ENCODE data around the gene SLC28A3. TPM values are rescaled to one million over a fixed set of nuclear protein-coding genes. Genes with fewer than 3 reads are reported as not detected.

The SLC28A3 gene
- total and polyA plus RNA-seq, 3 experiments from 2014 or later, result 1.0 to 1.2 TPM; not detected in 1

DNA sequence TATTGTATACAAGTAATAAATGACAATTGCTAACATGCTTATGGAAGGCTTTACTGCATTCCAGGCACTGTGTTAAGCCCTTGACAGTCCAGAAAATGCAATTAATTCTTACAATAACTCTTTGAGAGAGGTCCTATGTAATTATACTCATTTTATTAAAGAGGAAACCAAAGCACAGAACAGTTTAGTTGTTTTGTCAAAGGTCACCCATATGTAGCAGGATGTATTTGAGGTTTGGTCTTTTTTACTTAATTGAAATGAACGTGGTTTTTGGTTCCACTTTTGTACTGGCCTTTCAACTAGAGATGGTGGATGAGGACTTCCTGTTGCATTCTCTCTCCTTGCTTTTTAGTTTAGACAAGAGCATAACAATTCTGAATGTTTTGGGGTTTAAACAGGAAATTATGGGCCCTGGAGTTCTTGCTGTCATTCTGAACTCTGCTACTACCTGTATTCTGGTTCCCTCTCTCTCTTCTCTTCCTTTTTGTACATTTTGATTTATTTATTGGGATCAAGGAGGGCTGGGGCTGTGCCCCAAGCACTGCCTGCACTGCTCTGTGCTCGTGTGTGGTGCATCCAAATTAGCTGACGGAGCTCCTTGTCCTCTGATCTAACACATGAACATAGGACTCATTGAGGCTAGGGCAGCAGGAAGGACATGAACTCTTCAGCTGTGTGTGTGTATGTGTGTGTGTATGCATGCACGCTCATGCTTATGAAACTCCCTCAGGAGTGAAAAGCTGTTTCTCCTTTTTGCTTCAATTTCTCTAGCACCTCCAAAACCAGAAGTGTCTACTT is 47.4 kb downstream of the SLC28A3 start:
- POLR2A ChIA-PET, result interaction anchor here (1.3 kb wide), 1 partner anchor 313 kb away, joined by 5 read pairs; the partner anchor contains the start of genes HNRNPK and RMI1
- no peaks in the 10 kb centered on the region for H3K36me3 Mint-ChIP-seq
- DNase-seq, result no peak
- peak overlapping the region in 7 of 8 donors; percentile 28 to 95 (median 81) for H3K27ac Mint-ChIP-seq
- Histone ChIP-seq H3K4me3 (ENCODE audit: low read length) (no peak overlapping the region), H3K4me1 (ENCODE audit: insufficient read depth, low read length) (peaks cover 43% of the 10 kb centered on the region), H3K27me3 (ENCODE audit: insufficient read depth, low read length, poor library complexity, severe bottlenecking) (no peaks in the 10 kb centered on the region), H3K27ac (ENCODE audit: low read depth, low read length) (no peak overlapping the region), H3K36me3 (ENCODE audit: insufficient read depth, low read length) (no peaks in the 10 kb centered on the region), H3K9me3 (ENCODE audit: low read length) (no peaks in the 10 kb centered on the region)
- H3K27me3 Mint-ChIP-seq, result peaks cover 0 to 7% of the 10 kb centered on the region in 2 donors
- CTCF ChIA-PET, result interaction anchor here (0.9 kb wide), 1 partner anchor 32 kb away, joined by 3 read pairs; no protein-coding TSS in a partner anchor
- H3K9me3 Mint-ChIP-seq, result no peaks in the 10 kb centered on the region
- peaks cover 27 to 47% (median 43%) of the 10 kb centered on the region in 3 donors for H3K4me1 Mint-ChIP-seq
- H3K4me3 Mint-ChIP-seq, result peak overlapping the region in 6 of 7 donors; percentile 11 to 69 (median 44)

DNA sequence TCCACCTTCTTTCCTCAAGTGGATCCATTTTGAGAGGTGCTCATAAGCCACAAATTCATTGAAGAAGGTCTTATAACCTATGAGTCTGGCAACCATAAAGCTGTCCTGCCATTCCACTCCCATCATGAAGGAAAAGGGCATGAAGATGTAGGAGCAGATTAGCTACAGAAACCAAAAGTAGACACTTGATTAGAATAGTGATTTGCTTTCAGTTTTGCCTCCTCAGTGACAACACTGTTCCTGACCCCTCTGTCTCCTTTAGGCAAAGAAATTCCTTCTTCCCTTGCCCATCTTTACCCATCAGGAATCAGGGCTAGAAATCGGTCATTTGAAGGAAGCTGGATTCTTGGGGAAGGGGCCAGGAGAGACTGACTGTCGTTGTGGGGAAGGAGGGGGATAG is 55.2 kb downstream of the SLC28A3 start:
- CTCF ChIA-PET, result interaction anchor here (1.2 to 1.3 kb wide), 2 partner anchors 10 to 24 kb away, joined by 4 read pairs; no protein-coding TSS in a partner anchor
- POLR2A ChIA-PET, result no interaction called here

DNA sequence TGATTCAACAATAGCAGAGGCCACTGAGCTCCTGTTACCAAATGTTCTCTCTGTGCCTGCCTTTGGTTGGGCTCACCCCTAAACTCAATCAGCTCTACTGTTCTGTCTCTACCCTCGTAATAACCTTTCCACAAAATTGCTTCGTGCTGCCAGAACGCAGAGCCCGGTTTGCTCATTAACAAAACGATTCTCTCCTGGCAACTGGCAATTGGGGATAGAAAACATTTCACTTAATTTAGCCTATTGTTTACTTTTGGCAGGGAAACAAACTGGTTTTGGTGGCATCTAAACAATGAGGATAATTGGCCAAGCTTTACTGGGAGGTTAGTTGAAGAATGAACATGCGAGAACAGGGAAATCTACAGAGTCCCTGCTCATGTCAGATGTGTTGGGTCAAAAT is 56.6 kb downstream of the SLC28A3 start:
- no peak overlapping the region for H3K27ac Mint-ChIP-seq
- H3K27me3 ChIP-seq (ENCODE audit: insufficient read depth, low read length, poor library complexity, severe bottlenecking), result no peaks in the 10 kb centered on the region
- H3K27ac ChIP-seq (ENCODE audit: low read depth, low read length), result no peak overlapping the region
- no peak overlapping the region for H3K4me3 Mint-ChIP-seq
- POLR2A ChIA-PET, result no interaction called here
- H3K4me3 ChIP-seq (ENCODE audit: low read length), result no peak overlapping the region
- H3K9me3 Mint-ChIP-seq, result no peaks in the 10 kb centered on the region
- H3K4me1 ChIP-seq (ENCODE audit: insufficient read depth, low read length), result no peaks in the 10 kb centered on the region
- no peak for DNase-seq
- H3K27me3 Mint-ChIP-seq, result peaks cover 0 to 3% of the 10 kb centered on the region in 2 donors
- CTCF ChIA-PET, result interaction anchor here (1.2 kb wide), 1 partner anchor 23 kb away, joined by 4 read pairs; no protein-coding TSS in a partner anchor
- peaks cover 0 to 11% (median 7%) of the 10 kb centered on the region in 3 donors for H3K4me1 Mint-ChIP-seq
- H3K9me3 ChIP-seq (ENCODE audit: low read length), result no peaks in the 10 kb centered on the region
- no peaks in the 10 kb centered on the region for H3K36me3 Mint-ChIP-seq
- H3K36me3 ChIP-seq (ENCODE audit: insufficient read depth, low read length), result no peaks in the 10 kb centered on the region

More for the DNA sequence above, 55.2 kb downstream of the SLC28A3 start:
- Mint-ChIP-seq H3K4me1 (peaks cover 0 to 11% (median 7%) of the 10 kb centered on the region in 3 donors), H3K4me3 (no peak overlapping the region), H3K9me3 (no peaks in the 10 kb centered on the region), H3K36me3 (no peaks in the 10 kb centered on the region), H3K27me3 (peaks cover 0 to 5% of the 10 kb centered on the region in 2 donors), H3K27ac (no peak overlapping the region)
- no peaks in the 10 kb centered on the region for H3K9me3 ChIP-seq (ENCODE audit: low read length)
- H3K36me3 ChIP-seq (ENCODE audit: insufficient read depth, low read length), result no peaks in the 10 kb centered on the region
- H3K27ac ChIP-seq (ENCODE audit: low read depth, low read length), result no peak overlapping the region
- DNase-seq, result no peak
- H3K27me3 ChIP-seq (ENCODE audit: insufficient read depth, low read length, poor library complexity, severe bottlenecking), result no peaks in the 10 kb centered on the region
- H3K4me1 ChIP-seq (ENCODE audit: insufficient read depth, low read length), result no peaks in the 10 kb centered on the region
- H3K4me3 ChIP-seq (ENCODE audit: low read length), result no peak overlapping the region

DNA sequence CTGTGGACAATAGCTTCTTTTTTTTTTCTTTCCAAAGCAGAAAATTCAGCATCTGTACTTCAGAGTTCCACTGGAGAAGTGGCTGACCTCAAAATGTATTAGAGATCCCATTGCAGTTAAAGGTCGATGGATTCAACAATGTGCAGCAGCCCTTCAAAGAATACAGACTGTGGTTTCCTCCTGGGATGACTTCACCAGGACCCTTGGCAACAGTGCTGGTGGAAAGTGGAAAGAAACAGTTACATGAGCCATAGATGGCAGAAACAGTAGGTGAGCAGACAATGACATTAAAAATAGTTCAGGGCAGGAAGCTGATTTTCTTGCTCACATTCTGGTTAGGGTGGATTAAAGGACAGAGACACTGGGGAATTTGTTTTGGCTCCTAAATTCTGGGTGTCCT is 62.4 kb downstream of the SLC28A3 start:
- Histone ChIP-seq H3K9me3 (ENCODE audit: low read length) (no peaks in the 10 kb centered on the region), H3K4me3 (ENCODE audit: low read length) (no peak overlapping the region), H3K4me1 (ENCODE audit: insufficient read depth, low read length) (no peaks in the 10 kb centered on the region), H3K27me3 (ENCODE audit: insufficient read depth, low read length, poor library complexity, severe bottlenecking) (no peaks in the 10 kb centered on the region), H3K36me3 (ENCODE audit: insufficient read depth, low read length) (no peaks in the 10 kb centered on the region), H3K27ac (ENCODE audit: low read depth, low read length) (no peak overlapping the region)
- H3K4me3 Mint-ChIP-seq, result no peak overlapping the region
- no peak overlapping the region for H3K27ac Mint-ChIP-seq
- no peak for DNase-seq
- CTCF ChIA-PET, result no interaction called here
- H3K9me3 Mint-ChIP-seq, result peaks cover 0 to 3% (median 0%) of the 10 kb centered on the region in 5 donors
- H3K36me3 Mint-ChIP-seq, result no peaks in the 10 kb centered on the region
- peaks cover 10 to 24% of the 10 kb centered on the region in 2 donors for H3K27me3 Mint-ChIP-seq
- POLR2A ChIA-PET, result no interaction called here
- no peaks in the 10 kb centered on the region for H3K4me1 Mint-ChIP-seq

DNA sequence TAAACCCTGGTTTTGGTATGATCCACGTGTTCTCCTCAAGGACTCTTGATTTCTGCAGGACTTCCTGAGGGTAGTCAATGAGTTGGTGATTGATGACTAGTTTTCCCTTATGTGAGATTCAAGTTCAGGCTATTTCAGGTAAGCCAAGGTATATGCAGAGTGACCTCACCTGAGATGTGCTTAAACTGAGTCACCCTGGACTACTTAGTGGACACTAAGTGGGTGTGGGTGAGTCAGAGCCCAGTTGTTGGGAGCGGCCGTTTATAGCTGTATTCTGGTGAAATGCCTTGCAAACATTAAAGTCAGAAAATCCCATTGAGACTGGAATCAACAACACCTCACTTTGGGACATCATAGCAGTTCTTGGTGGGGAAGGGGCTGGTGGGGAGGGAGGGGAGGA is 62.9 kb downstream of the SLC28A3 start:
- H3K36me3 Mint-ChIP-seq, result no peaks in the 10 kb centered on the region
- H3K4me1 Mint-ChIP-seq, result no peaks in the 10 kb centered on the region
- no peak overlapping the region for H3K4me3 Mint-ChIP-seq
- H3K27ac ChIP-seq (ENCODE audit: low read depth, low read length), result no peak overlapping the region
- no peaks in the 10 kb centered on the region for H3K36me3 ChIP-seq (ENCODE audit: insufficient read depth, low read length)
- H3K9me3 Mint-ChIP-seq, result peaks cover 0 to 3% (median 0%) of the 10 kb centered on the region in 5 donors
- no peak overlapping the region for H3K27ac Mint-ChIP-seq
- no peaks in the 10 kb centered on the region for H3K4me1 ChIP-seq (ENCODE audit: insufficient read depth, low read length)
- no peaks in the 10 kb centered on the region for H3K9me3 ChIP-seq (ENCODE audit: low read length)
- CTCF ChIA-PET, result no interaction called here
- no peak for DNase-seq
- H3K27me3 Mint-ChIP-seq, result peaks cover 10 to 24% of the 10 kb centered on the region in 2 donors
- POLR2A ChIA-PET, result no interaction called here
- H3K4me3 ChIP-seq (ENCODE audit: low read length), result no peak overlapping the region
- no peaks in the 10 kb centered on the region for H3K27me3 ChIP-seq (ENCODE audit: insufficient read depth, low read length, poor library complexity, severe bottlenecking)

DNA sequence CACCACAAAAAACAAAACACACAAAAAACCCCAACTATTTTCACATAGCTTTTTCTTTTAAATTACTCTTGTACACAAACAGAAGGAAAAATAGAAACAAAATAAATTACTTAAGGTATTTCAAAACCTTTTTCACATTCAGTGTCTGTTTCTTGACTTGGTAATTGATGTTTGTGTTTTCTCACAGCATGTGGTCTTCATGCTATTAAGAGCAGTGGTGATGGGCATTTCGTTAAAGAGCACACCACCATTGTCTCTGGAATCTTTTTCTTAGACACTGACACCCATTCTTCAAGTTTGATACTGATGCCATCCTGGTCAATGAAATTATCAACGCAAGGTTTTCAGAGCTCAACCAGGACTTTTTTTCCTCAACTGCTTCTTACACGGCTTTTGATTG is 63.8 kb downstream of the SLC28A3 start:
- CTCF ChIA-PET, result no interaction called here
- H3K27ac Mint-ChIP-seq, result no peak overlapping the region

DNA sequence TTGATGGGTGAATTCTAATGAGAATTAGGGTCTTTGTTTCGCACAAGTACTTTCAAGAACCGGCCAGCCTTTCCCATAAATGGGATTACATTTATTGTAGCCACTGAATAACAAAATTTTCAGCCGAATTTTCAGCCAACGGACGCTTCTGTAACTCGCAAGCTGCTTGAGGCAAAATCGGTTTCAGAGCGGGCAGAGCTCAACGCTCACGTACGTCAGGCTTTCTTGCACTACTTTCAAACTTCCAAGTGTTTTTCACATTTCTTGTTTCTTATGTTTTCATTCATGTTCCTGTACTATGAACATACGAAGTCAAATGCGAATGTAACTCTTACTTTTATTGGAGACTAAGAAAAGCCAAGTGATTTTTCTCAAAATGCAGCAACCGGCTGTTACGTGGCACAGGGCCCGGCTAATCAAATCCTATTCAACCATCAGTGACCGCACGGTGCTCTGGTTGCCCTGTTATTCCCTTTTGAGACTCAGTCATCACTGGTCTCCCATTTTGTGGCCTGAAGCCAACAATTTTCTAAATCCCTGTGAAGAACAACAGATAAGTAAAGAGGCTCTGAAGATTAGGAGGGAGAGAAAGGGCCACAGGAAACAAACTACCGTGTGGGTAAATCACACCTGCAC is 68.5 kb downstream of the SLC28A3 start:
- H3K4me3 Mint-ChIP-seq, result peak overlapping the region in 1 of 7 donors; percentile 0
- H3K36me3 Mint-ChIP-seq, result no peaks in the 10 kb centered on the region
- H3K27ac Mint-ChIP-seq, result no peak overlapping the region
- H3K9me3 ChIP-seq (ENCODE audit: low read length), result no peaks in the 10 kb centered on the region
- H3K27ac ChIP-seq (ENCODE audit: low read depth, low read length), result no peak overlapping the region
- POLR2A ChIA-PET, result no interaction called here
- no peaks in the 10 kb centered on the region for H3K9me3 Mint-ChIP-seq
- H3K4me3 ChIP-seq (ENCODE audit: low read length), result no peak overlapping the region
- DNase-seq, result no peak
- H3K4me1 ChIP-seq (ENCODE audit: insufficient read depth, low read length), result no peaks in the 10 kb centered on the region
- CTCF ChIA-PET, result no interaction called here
- H3K4me1 Mint-ChIP-seq, result no peaks in the 10 kb centered on the region
- H3K36me3 ChIP-seq (ENCODE audit: insufficient read depth, low read length), result no peaks in the 10 kb centered on the region
- H3K27me3 ChIP-seq (ENCODE audit: insufficient read depth, low read length, poor library complexity, severe bottlenecking), result no peaks in the 10 kb centered on the region
- H3K27me3 Mint-ChIP-seq, result peaks cover 14 to 50% of the 10 kb centered on the region in 2 donors

More for the DNA sequence above, 63.8 kb downstream of the SLC28A3 start:
- Mint-ChIP-seq H3K9me3 (peaks cover 0 to 3% (median 0%) of the 10 kb centered on the region in 5 donors), H3K4me1 (no peaks in the 10 kb centered on the region), H3K36me3 (no peaks in the 10 kb centered on the region), H3K27me3 (peaks cover 9 to 32% of the 10 kb centered on the region in 2 donors), H3K4me3 (no peak overlapping the region)
- H3K27ac ChIP-seq (ENCODE audit: low read depth, low read length), result no peak overlapping the region
- H3K9me3 ChIP-seq (ENCODE audit: low read length), result no peaks in the 10 kb centered on the region
- no peak for DNase-seq
- no peaks in the 10 kb centered on the region for H3K36me3 ChIP-seq (ENCODE audit: insufficient read depth, low read length)
- POLR2A ChIA-PET, result no interaction called here
- H3K27me3 ChIP-seq (ENCODE audit: insufficient read depth, low read length, poor library complexity, severe bottlenecking), result no peaks in the 10 kb centered on the region
- H3K4me3 ChIP-seq (ENCODE audit: low read length), result no peak overlapping the region
- H3K4me1 ChIP-seq (ENCODE audit: insufficient read depth, low read length), result no peaks in the 10 kb centered on the region

DNA sequence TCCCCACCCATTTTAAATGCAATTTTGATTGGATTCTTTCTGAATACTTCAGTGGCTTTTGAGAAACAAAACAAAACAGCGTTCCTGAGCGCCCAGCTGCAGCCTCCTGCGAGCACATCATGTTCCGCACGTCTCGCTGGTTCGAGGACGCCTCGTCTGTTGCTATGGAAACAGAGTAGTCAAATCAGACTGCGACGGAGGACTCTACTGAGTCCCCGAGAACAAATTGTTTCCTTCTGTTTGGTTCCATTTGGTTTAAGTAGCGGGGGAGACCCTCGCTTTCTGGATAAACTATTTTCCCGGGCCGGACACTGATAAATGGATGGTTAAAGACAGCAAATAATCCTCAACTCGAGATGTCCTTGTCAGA is 69.0 kb downstream of the SLC28A3 start:
- no peaks in the 10 kb centered on the region for H3K9me3 ChIP-seq (ENCODE audit: low read length)
- POLR2A ChIA-PET, result no interaction called here
- H3K4me1 ChIP-seq (ENCODE audit: insufficient read depth, low read length), result no peaks in the 10 kb centered on the region
- no peaks in the 10 kb centered on the region for H3K36me3 ChIP-seq (ENCODE audit: insufficient read depth, low read length)
- no peak overlapping the region for H3K27ac Mint-ChIP-seq
- H3K4me1 Mint-ChIP-seq, result peaks cover 0 to under 1% (median 0%) of the 10 kb centered on the region in 3 donors
- H3K27me3 ChIP-seq (ENCODE audit: insufficient read depth, low read length, poor library complexity, severe bottlenecking), result no peaks in the 10 kb centered on the region
- H3K36me3 Mint-ChIP-seq, result no peaks in the 10 kb centered on the region
- H3K4me3 ChIP-seq (ENCODE audit: low read length), result no peak overlapping the region
- CTCF ChIA-PET, result no interaction called here
- H3K27me3 Mint-ChIP-seq, result peaks cover 14 to 50% of the 10 kb centered on the region in 2 donors
- H3K4me3 Mint-ChIP-seq, result peak overlapping the region in 2 of 7 donors; percentile 1 to 17
- H3K9me3 Mint-ChIP-seq, result no peaks in the 10 kb centered on the region
- peak in 1 of 5 donors; percentile 17 for DNase-seq
- no peak overlapping the region for H3K27ac ChIP-seq (ENCODE audit: low read depth, low read length)

Data from CD8-positive, alpha-beta memory T cell (primary cell).